DOHH2 (cell line): ENCODE results near the gene PAX3.

Source experiments
- H3F3A ChIP-seq: fragments of 200-600 bp; sonication (generic), shearing (Covaris generic); 2 replicates; pipeline ENCODE4 v1.6.0; 2016; ENCODE audit warnings: antibody characterized with exemption, mild to moderate bottlenecking; ENCODE audit not compliant: control insufficient read depth, insufficient read depth
- H3K27ac ChIP-seq: fragments of 200-600 bp; sonication (generic); 2 replicates; pipeline ENCODE4 v1.5.1; 2014; ENCODE audit warnings: low read depth, mild to moderate bottlenecking, low read length, moderate library complexity
- H3K27me3 ChIP-seq: fragments of 200-600 bp; sonication (generic); 2 replicates; pipeline ENCODE4 v1.6.1; 2014; ENCODE audit warnings: mild to moderate bottlenecking, low read length, mixed read lengths; ENCODE audit not compliant: control insufficient read depth
- H3K36me3 ChIP-seq: fragments of 200-600 bp; sonication (generic); 2 replicates; pipeline ENCODE4 v1.6.1; 2014; ENCODE audit warnings: mild to moderate bottlenecking, low read length, moderate library complexity, mixed read lengths; ENCODE audit not compliant: control insufficient read depth
- H3K4me1 ChIP-seq: fragments of 200-600 bp; sonication (generic); 2 replicates; pipeline ENCODE4 v1.6.1; 2014; ENCODE audit warnings: mild to moderate bottlenecking, low read length, mixed read lengths; ENCODE audit not compliant: control insufficient read depth
- H3K4me2 ChIP-seq: fragments of 200-600 bp; sonication (generic); 2 replicates; pipeline ENCODE4 v1.6.0; 2014; ENCODE audit warnings: mild to moderate bottlenecking, low read length, moderate library complexity
- H3K4me3 ChIP-seq: fragments of 200-600 bp; sonication (generic); 2 replicates; pipeline ENCODE4 v1.5.1; 2014; ENCODE audit warnings: mild to moderate bottlenecking, low read length, mixed read lengths
- H3K79me2 ChIP-seq: fragments of 200-600 bp; sonication (generic); 2 replicates; pipeline ENCODE4 v1.6.1; 2014; ENCODE audit warnings: mild to moderate bottlenecking, low read length, mixed read lengths; ENCODE audit not compliant: control insufficient read depth
- H3K9me2 ChIP-seq: fragments of 200-600 bp; sonication (generic); replicated peaks from 2 replicates; pipeline ENCODE4 v1.6.1; 2014; ENCODE audit warnings: mild to moderate bottlenecking, low read length, mixed read lengths; ENCODE audit not compliant: control insufficient read depth
- H3K9me3 ChIP-seq: fragments of 200-600 bp; sonication (generic); 2 replicates; pipeline ENCODE4 v1.6.1; 2014; ENCODE audit warnings: antibody characterized with exemption, low read length, mixed read lengths; ENCODE audit not compliant: control insufficient read depth, insufficient read depth
- H4K20me1 ChIP-seq: fragments of 200-600 bp; sonication (generic); 2 replicates; pipeline ENCODE4 v1.6.0; 2014; ENCODE audit warnings: low read depth, mild to moderate bottlenecking, antibody characterized with exemption, low read length, moderate library complexity; ENCODE audit not compliant: control insufficient read depth, insufficient read depth
- CTCF ChIP-seq: fragments of 200-600 bp; sonication (generic); IDR thresholded peaks from one replicate; pipeline ENCODE4 v1.5.1; 2014; ENCODE audit warnings: antibody characterized with exemption, mild to moderate bottlenecking, low read depth, low read length; ENCODE audit not compliant: poor library complexity, severe bottlenecking
- EZH2phosphoT487 ChIP-seq: fragments of 200-600 bp; sonication (generic); IDR thresholded peaks from 2 replicates; pipeline ENCODE4 v1.6.1; 2017; ENCODE audit warnings: borderline replicate concordance, mild to moderate bottlenecking, antibody characterized with exemption, low read length, moderate library complexity, mixed read lengths

The PAX3 gene

GRCh38 chr2:222287862-222288479 is 10.8 kb downstream of the PAX3 start:
- H3K4me2 ChIP-seq, result no peak overlapping the region
- H3K27me3 ChIP-seq, result peaks cover 12% of the 10 kb centered on the region; the same call in 1 of the 2 replicates
- no peak overlapping the region for H3K4me3 ChIP-seq
- no peaks in the 10 kb centered on the region for H3K9me2 ChIP-seq
- H3K9me3 ChIP-seq, result no peaks in the 10 kb centered on the region
- no peaks in the 10 kb centered on the region for H3F3A ChIP-seq
- H3K36me3 ChIP-seq, result no peaks in the 10 kb centered on the region
- TF ChIP-seq CTCF (no peak), EZH2phosphoT487 (no peak)
- no peaks in the 10 kb centered on the region for H3K79me2 ChIP-seq
- H3K27ac ChIP-seq, result no peak overlapping the region
- H3K4me1 ChIP-seq, result no peaks in the 10 kb centered on the region
- no peaks in the 10 kb centered on the region for H4K20me1 ChIP-seq

- Histone ChIP-seq H3K9me2 (no peaks in the 10 kb centered on the region), H3K27me3 (0 out of 2 replicates have a peak, but pooled peaks cover 5% of the 10 kb centered on the region), H3K4me3 (no peak overlapping the region), H3K36me3 (no peaks in the 10 kb centered on the region), H3K4me2 (no peak overlapping the region), H3K79me2 (no peaks in the 10 kb centered on the region), H3K27ac (no peak overlapping the region), H3F3A (no peaks in the 10 kb centered on the region), H4K20me1 (no peaks in the 10 kb centered on the region), H3K9me3 (no peaks in the 10 kb centered on the region), H3K4me1 (no peaks in the 10 kb centered on the region)
- TF ChIP-seq EZH2phosphoT487 (no peak), CTCF (no peak)
These were observed 14.3 kb downstream of the PAX3 start for GRCh38 chr2:222284466-222284865.

- H3K4me3 ChIP-seq, result no peak overlapping the region
- H3K4me2 ChIP-seq, result no peak overlapping the region
- 0 out of 2 replicates have a peak, but pooled peaks cover 5% of the 10 kb centered on the region for H3K27me3 ChIP-seq
- no peaks in the 10 kb centered on the region for H3F3A ChIP-seq
- no peaks in the 10 kb centered on the region for H3K9me2 ChIP-seq
- no peak overlapping the region for H3K27ac ChIP-seq
- TF ChIP-seq CTCF, result no peak
- TF ChIP-seq EZH2phosphoT487, result no peak
- no peaks in the 10 kb centered on the region for H3K36me3 ChIP-seq
- no peaks in the 10 kb centered on the region for H4K20me1 ChIP-seq
- no peaks in the 10 kb centered on the region for H3K4me1 ChIP-seq
- no peaks in the 10 kb centered on the region for H3K9me3 ChIP-seq
- no peaks in the 10 kb centered on the region for H3K79me2 ChIP-seq
These were observed 15.2 kb downstream of the PAX3 start for GRCh38 chr2:222283634-222284033.
